PFSK-1 (cell line): Measurements from ENCODE around the gene CCDC8.

Experiments used
- FOXP2 ChIP-seq: optimal IDR thresholded peaks from 2 replicates; pipeline ENCODE3; 2011; ENCODE audit warnings: borderline replicate concordance, control low read depth, inconsistent platforms; ENCODE audit not compliant: insufficient read depth; ENCODE audit errors: extremely low read length, extremely low read depth
- POLR2AphosphoS5 ChIP-seq: IDR thresholded peaks from 2 replicates; pipeline ENCODE4 v1.6.1; 2012; ENCODE audit warnings: low read depth, mild to moderate bottlenecking, control low read depth, low read length, moderate library complexity
- SIN3A ChIP-seq: IDR thresholded peaks from 2 replicates; pipeline ENCODE4 v1.6.1; 2012; ENCODE audit warnings: mild to moderate bottlenecking, low read length, moderate library complexity, borderline replicate concordance; ENCODE audit not compliant: insufficient read depth
- TAF1 ChIP-seq: IDR thresholded peaks from 2 replicates; pipeline ENCODE4 v1.6.1; 2012; ENCODE audit warnings: low read length, control low read depth, borderline replicate concordance; ENCODE audit not compliant: insufficient read depth
- TF ChIP-seq, protein P1 (sequence below), 2 experiments: IDR thresholded peaks; 2 replicates each; pipeline versions ENCODE4 v1.6.1 to v1.8.0; 2011 to 2012; ENCODE audit warnings: low read depth in 2 of 2, low read length in 2 of 2, control low read depth in 1 of 2, inconsistent platforms in 1 of 2, mild to moderate bottlenecking in 1 of 2, moderate library complexity in 1 of 2; ENCODE audit not compliant: insufficient read depth in 1 of 2

CCDC8 gene

DNA sequence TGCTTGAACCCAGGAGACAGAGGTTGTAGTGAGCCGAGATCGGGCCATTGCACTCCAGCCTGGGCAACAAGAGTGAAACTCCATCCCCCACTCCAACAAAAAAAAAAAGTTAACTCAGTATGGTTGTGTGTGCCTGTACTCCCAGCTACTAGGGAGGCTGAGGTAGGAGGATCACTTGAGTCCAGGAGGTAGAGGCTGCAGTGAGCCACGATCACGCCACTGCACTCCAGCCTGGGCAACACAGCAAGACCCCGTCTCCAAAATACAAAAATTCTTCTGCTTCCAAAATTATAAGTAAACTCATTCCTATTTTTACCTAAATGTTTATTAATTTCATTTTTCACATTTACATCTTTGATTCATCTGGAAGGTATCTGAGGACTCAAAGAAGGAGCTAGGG is 43.6 kb upstream of the CCDC8 start:
- TF ChIP-seq FOXP2 (no peak), POLR2AphosphoS5 (no peak), TAF1 (no peak), SIN3A (no peak)
- TF ChIP-seq, protein P1, sequence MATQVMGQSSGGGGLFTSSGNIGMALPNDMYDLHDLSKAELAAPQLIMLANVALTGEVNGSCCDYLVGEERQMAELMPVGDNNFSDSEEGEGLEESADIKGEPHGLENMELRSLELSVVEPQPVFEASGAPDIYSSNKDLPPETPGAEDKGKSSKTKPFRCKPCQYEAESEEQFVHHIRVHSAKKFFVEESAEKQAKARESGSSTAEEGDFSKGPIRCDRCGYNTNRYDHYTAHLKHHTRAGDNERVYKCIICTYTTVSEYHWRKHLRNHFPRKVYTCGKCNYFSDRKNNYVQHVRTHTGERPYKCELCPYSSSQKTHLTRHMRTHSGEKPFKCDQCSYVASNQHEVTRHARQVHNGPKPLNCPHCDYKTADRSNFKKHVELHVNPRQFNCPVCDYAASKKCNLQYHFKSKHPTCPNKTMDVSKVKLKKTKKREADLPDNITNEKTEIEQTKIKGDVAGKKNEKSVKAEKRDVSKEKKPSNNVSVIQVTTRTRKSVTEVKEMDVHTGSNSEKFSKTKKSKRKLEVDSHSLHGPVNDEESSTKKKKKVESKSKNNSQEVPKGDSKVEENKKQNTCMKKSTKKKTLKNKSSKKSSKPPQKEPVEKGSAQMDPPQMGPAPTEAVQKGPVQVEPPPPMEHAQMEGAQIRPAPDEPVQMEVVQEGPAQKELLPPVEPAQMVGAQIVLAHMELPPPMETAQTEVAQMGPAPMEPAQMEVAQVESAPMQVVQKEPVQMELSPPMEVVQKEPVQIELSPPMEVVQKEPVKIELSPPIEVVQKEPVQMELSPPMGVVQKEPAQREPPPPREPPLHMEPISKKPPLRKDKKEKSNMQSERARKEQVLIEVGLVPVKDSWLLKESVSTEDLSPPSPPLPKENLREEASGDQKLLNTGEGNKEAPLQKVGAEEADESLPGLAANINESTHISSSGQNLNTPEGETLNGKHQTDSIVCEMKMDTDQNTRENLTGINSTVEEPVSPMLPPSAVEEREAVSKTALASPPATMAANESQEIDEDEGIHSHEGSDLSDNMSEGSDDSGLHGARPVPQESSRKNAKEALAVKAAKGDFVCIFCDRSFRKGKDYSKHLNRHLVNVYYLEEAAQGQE (IDR thresholded peaks at IDR 0.05; ENCODE audit: insufficient read depth in 1 of 2, low read depth in 2 of 2, low read length in 2 of 2), result no peak

DNA sequence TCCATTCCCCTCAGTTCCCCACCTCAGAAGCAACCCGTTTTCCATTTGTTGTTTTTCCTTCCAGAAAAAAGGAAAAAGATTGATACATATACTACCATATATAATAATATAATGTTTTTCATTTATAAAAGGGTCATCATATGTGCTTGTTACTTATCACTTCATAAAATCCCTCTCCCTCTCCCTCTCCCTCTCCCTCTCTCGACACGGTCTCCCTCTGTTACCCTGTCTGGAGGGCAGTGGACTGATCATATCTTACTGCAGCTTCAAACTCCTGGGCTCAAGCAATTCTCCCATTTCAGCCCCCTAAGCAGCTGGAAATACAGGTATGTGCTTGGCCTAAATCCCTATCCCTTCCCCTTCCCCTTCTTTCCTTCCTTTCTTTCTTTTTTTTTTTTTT is 40.9 kb upstream of the CCDC8 start:
- TF ChIP-seq FOXP2, result no peak
- no peak for TF ChIP-seq SIN3A
- TF ChIP-seq, protein P1 (IDR thresholded peaks at IDR 0.05; ENCODE audit: insufficient read depth in 1 of 2, low read depth in 2 of 2, low read length in 2 of 2), result no peak
- TF ChIP-seq TAF1, result no peak
- TF ChIP-seq POLR2AphosphoS5, result no peak

DNA sequence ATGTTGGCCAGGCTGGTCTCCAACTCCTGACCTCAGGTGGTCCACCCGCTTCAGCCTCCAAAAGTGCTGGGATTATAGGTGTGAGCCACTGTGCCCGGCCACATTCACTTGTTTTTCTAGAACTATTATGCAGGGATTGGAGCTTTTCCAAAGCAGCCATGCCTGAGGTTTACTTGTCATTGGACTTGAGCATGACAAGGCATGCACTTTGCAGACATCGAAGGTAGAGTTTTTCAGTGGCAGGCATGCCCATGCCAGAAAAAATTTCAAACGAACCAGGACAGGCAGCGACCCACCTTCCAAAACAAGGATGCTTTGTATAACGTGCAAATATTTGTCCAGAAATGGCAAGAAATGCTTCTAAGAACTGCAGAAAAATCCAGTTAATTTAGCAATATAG is 40.3 kb upstream of the CCDC8 start:
- TF ChIP-seq POLR2AphosphoS5 (no peak), SIN3A (no peak)

DNA sequence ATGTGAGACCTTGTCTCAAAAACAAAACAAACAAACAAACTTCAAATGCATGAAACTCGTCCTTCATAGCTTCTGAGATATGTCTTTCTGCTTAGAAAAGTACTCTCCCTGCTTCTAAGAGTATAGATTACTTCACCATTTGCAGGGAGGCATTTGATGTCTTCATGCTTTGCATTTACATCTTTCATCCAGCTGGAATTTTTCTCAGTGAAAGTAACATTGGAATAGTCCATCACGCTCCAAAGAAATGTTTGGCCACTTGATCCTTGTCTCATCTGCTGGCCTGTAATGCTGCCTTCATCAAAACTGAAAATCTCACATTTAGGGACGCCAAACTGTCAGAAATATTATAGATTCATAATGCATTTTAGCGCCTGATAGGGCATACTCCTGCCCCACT is 38.8 kb upstream of the CCDC8 start:
- TF ChIP-seq SIN3A (no peak), POLR2AphosphoS5 (no peak), TAF1 (no peak), FOXP2 (no peak)
- TF ChIP-seq, protein P1 (IDR thresholded peaks at IDR 0.05; ENCODE audit: insufficient read depth in 1 of 2, low read depth in 2 of 2, low read length in 2 of 2), result no peak

DNA sequence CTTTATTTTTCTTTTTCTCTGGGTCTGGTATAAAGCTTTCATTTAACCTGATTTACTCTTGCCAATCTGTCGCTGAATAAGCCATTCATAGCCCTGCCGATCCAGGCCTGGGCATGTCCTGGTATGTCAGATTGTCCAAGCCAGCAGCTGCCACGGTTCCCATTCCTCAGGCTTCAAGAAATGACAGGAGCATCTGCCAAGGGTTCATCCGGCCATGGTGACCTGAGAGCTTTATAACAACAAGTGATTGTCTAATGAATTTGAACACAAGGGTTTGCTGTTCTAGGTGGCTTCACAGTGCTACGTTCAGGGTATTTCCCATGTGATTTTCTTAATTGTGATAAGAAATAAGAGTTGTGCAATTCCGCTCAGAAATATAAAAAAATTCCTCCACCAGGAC is 38.0 kb upstream of the CCDC8 start:
- TF ChIP-seq FOXP2 (no peak), SIN3A (no peak), TAF1 (no peak), POLR2AphosphoS5 (no peak)
- TF ChIP-seq, protein P1 (IDR thresholded peaks at IDR 0.05; ENCODE audit: insufficient read depth in 1 of 2, low read depth in 2 of 2, low read length in 2 of 2), result no peak
